GM21381 (cell line): Measurements from ENCODE around the gene ADAMTS7.
"Not testable (repeated sequence)": the region's sequence is repeated elsewhere in the genome, so short reads cannot be mapped to it uniquely, and the experiment has no call there.

Experiments used
- ATAC-seq: cut with Tn5 transposase; IDR thresholded peaks from one replicate; pipeline ENCODE4 v1.9.1; 2021; ENCODE audit warnings: mild to moderate bottlenecking, moderate library complexity; ENCODE audit not compliant: unreplicated experiment

The ADAMTS7 gene

DNA sequence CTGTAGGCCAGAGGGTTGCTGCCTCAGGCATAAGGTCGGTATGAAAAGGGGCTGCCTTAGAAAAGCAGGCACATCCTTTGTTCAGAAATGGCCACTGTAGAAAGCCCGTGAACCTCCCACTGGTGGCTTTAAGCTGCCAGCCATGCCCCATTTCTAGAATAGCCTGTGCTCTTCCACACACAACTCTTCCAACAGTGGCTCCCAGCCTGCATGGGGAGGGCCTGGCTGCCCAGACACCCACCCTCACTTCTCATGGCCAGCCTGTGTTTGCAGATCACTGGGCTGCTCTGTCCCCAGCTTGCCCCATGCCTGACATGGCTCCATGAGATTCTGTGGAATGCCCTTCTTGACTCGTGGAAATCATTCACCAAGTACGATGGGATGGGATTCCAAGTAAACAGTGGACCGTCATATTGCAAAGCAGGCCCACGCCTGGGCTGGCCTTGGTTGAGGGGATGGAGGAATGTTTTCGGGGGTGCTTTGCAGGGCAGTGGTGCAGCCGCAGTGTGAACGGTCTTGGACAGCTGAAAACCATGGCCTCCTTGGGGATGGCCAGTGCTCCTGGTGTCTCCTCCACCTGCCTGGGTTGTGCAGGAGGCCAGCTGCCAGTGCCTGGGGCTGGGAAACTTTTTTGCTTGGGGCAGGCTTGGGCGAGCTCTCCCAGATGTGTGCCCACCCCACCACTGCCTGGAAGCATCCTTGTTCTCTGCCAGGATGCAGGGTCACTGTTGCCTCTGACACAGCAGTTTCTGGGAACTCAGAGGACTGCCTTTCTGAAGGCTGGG is 57.3 kb downstream of the ADAMTS7 start:
- ATAC-seq = not testable (repeated sequence)

DNA sequence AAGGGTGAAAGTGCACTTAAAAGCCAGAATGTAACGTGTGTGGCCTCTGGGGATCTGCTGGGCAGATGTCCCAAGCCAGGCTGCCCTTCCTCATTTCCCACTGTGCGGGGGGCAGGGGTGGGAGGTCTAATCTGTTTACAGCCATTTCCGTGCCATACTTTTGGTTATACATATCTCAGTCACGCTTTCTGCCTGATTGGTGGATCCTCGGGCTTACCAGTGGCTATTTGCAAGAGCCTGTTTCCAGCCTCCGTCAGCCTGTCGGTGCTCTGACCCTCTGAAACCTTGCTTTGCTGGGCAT is 58.0 kb downstream of the ADAMTS7 start:
- ATAC-seq = not testable (repeated sequence)

DNA sequence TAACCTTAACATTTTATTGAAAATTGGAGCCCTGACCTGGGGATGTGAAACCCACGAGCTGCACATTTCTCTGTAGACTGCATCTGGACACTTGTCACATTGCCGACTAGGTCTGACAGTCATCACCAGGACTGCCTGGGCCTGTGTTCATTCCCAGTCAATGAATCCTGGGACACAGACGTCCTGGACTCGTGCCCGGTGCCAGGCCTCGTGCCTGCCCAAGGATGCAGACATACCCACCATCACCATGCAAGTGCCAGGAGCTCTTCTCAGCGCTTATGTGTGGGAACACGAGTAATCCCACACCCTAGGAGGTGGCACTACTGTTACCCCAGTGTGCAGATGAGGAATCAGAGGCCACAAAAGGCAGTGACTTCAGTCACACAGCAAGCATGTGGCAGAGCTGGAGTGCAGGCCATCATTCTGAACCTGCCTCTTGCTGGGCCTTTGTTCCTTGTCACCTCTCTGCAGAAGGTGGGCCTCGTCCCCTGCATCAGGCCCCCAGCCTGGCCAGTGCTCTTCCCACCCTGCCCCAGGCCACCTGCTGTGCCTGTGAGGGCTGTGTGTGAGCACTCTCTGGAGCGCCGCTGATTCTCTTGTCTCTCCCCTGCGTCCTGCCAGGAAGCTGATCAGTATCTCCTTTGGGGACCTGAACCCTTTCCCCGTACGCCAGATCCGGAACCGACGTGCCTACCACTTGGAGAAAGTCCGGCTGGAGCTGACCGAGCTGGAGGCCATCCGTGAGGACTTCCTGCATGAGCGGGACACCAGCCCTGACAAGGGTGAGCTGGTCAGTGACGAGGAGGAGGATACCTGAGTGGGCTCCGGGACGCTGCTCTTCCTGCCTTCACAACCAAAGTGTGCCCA is 58.5 kb downstream of the ADAMTS7 start:
- no peak for ATAC-seq

DNA sequence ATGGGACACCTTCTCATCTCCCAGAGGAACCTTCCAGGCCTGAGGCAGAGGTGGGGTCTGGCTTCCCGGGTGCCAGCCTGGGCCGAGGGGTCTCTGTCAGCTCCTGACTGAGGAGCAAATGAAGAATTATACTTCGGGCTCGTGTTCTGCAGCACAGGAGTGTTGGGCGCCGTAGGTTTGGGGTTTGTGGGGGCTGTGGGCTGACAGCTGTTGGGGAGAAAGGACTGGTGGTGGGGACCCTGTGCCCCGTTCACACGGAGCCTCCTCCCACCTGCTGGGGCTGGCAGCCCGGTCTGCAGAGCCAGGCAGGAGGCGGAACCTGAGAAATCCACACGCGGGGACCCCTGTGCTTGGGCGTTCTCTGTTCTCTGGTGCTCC is 59.7 kb downstream of the ADAMTS7 start:
- ATAC-seq = no peak

DNA sequence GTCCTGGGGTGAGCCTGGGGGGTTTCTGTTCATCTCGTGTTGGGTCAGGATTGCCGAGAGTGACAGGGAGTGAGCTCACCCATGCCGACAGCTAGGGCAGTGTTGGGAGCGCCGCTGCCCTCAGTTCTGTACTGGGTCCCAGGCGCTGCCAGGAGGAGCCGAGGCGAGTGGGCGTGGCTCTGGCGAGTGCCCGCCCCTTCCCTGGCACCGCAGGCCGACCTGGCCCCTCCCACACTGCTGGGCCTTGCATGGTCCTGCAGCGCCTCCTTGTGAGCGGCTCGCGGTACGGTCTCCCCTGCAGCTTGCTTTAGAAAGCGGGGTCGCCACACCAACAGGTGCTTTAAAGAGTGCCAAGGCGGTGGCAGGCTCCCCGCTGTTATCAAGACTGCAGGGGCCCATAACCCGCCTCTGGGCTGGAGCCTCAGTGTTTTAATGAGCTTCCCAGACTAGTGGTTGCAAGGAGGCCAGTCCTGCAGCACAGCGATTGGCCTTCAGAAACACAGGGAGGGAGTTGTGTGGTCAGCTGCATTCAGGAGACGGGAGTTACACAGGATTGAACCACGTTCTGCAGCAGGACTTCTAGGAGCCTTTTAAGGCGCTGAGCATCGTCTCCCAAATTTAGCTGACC is 60.2 kb downstream of the ADAMTS7 start:
- ATAC-seq = peak; percentile 93

DNA sequence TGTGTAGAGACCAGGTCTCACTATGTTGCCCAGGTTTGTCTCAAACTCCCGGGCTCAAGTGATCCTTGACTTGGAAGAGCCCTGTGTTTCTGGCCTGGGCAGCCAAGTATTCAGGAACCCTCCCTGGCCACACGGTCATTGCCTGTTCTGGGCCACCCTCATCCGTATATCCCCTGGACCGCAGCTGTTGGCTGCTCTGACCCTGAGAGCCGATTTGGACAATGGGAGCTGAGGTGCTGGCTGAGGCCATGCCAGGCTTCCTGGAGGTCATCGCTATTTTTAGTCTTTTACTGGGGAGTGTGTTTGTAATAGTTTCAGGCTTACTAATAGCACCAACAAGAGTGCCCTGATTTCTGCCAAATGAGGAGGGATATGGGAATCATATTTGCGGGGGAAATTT is 60.7 kb downstream of the ADAMTS7 start:
- no peak for ATAC-seq

DNA sequence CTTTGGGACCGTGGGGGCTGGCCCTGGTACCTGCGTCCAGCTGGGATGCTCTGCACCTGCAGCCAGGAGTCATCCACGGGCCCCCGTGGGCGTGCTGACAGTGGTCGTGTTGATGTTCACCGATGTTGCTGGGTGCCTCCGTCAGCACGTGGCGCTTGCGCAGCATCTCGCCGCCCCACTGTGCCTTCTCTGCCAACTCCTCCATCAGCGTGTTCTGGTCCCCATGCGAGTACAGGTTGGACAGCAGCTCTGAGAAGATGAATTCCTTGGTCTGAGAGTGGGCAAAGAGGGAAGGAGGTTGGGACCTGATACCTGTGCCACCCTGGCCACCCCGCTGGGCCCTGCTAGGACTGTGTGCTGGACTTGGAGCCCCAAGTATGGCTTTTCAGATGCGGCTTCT is 61.4 kb downstream of the ADAMTS7 start:
- no peak for ATAC-seq

DNA sequence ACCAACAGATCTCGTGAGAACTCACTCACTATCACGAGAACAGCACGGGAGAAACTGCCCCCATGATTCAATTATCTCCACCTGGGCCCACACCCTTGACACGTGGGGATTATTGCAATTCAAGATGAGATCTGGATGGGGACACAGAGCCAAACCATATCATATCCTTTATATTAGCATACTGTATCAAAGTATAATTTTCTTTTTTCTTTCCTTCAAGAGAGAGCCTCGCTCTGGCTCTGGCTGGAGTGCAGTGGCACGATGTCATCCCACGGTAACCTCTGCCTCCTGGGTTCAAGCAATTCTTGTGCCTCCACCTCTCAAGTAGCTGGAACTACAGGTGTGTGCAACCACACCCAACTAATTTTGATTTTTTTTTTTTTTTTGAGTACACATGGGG is 63.4 kb downstream of the ADAMTS7 start:
- ATAC-seq = not testable (repeated sequence)

DNA sequence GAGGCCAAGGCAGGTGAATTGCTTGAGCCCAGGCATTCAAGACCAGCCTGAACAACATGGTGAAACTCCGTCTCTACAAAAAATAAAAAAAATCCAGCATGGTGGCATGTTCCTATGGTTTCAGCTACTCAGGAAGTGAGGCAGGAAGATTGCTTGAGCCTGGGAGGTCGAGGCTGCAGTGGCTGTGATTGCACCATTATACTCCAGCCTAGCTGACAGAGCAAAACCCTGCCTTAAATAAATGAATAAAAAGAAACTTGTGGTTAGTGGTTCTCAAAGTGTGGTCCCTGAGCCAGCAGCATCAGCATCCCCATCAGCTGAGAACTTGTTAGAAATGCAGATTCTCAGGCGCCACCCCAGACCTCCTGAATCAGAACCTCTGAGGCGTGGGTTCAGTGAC is 69.6 kb downstream of the ADAMTS7 start:
- ATAC-seq = not testable (repeated sequence)

DNA sequence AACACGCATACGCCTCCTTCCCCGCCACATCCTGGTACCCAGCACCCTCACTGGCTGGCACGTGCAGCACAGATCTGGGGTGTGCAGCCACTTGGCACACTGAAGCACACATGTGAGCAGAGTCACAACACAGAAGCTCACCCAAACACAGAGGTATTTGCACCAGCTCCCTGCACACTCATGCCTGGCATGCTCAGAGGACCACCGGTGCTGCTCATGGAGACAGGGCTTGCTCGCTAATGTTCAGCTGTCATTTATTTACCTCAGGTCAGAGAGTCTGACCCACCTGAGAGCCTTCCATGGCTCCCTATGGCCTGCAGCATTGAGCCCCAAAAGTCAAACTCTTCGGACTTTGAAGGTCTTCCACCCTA is 70.4 kb downstream of the ADAMTS7 start:
- no peak for ATAC-seq

DNA sequence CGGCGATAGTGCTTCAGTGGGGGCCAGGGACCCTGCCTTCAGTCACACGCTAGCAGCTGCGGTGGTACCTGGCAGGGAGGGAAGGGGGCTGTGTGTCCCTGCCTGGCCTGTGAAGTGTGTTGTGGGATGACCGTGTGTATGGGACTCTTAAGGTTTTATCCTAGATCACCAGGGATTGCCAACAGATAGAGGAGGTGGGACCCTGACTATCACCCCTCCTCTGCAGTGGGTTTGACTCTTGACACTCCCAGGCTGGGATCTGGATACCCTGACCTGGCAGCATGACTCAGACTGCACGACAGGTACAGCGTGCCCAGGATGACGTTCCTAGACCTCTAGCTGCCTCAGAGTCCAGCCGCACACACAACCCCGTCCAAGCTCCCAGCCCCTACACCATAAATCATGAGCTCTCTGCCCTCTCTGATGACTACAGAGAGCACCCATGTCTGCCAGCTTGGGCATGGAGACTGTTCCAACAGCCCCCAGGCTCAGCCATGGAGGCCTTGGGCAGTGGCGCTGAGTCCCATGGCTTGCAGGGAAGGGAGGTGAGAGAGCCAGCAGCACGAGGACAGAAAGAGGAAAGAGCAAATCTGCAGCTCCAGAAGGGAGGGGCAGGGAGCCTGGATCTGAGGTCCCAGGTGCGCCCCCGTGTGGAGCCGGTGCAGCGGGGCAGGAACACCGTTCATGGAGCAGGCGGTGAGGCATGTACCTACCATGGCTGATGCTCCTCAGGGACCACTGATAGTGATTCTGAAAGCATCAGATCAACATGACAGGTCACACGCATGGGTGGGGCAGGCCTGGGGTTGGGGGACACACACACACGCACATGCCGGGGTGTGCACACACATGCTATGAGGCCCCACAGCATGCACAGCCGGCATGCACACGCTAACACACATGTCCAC is 71.0 kb downstream of the ADAMTS7 start:
- ATAC-seq = no peak

DNA sequence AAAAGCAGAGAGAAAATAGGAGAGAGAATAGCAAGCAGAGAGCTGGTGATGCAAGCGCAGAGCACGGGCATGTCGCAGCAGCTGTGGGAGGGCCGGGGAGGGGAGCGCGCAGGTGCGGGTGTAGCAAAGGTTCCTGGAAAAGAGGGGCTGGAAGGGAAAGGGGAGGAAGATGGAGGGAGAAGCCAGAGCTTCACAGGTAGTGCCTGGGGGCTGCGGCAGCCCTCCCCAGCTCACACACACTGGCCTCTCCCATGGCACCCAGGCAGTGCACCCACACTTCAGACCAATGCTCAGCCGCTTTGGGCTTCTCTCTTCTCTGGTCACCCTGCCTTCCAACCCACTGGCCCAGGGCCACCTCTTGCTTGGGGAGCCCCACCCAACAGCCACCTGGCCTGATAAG is 72.1 kb downstream of the ADAMTS7 start:
- no peak for ATAC-seq

DNA sequence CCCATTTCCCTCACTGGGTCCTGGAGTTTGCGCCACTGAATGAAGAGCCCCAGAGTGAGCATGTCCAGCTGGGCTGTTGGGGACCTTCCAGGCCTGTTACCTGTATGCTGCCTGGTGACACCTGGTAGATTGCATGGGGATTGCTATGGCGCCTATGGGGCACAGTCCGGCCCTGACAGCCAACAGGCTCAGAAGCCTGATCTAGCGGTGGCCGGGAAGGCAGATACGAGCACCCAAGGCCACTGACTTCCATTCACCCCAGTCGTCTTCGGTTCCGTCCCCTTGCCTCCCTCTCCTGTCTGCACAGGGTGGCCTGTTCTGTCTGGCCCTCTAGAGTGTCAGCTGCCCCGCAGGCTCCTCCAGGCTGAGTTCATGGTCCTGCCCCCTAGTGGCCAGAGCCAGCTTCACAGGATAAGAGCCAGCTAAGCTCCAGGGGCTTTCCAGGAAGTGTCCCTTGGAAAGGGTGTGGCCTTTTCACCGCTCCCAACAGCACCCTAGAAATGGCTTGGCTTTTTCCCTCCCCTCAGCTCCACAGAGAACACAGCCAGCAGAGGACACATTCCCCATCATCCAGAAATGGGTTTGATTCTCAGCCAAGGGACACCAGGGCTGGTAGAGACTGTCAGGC is 73.2 kb downstream of the ADAMTS7 start:
- ATAC-seq = not testable (repeated sequence)

DNA sequence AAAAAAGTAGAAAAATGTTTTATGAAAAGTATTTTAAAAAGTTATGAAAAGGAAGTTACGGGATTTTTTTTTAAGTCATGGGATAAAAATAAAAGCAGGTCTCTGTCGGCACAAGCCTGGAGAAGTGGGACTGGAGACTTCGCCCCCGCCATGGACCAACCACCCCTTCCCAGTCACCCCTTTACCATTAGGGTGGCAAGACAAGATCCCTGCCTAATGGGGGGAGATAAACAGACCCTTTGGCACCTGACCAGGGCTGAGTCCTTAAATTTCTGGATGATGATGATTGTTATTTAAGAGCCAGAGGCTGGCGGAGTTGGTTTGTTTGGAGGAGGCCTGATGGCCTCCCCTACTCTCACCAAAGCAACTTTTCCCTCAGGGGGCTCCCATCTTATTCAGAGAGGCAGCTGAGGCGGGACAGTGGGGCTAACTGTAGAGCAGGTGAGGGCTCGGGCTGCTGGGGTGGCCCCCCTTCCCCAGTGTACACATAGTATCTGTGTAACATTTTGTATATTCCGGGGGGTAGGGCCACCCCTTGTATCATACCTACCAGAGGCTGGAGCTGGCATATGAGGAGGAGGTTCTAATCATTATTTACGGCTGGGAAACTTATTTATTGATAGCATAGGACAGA is 74.0 kb downstream of the ADAMTS7 start:
- no peak for ATAC-seq

DNA sequence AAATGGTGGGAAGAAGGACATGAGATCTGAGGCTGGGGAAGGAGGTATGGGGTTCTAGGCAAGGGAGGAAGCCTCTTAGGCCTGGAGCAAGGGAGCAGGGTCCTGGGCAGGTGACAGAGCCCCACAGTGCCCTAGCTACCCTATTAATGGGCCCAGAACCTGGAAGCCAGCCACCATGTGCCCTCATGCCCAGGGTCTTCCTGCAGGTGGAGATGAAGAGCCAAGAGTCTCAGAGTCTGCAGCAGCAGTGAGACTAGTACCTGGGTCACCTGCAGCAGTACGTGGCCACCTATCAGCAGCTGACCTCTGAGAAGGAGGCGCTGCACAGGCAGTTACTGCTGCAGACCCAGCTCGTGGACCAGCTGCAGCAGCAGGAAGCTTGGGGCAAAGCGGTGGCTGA is 75.0 kb downstream of the ADAMTS7 start:
- not testable (repeated sequence) for ATAC-seq

DNA sequence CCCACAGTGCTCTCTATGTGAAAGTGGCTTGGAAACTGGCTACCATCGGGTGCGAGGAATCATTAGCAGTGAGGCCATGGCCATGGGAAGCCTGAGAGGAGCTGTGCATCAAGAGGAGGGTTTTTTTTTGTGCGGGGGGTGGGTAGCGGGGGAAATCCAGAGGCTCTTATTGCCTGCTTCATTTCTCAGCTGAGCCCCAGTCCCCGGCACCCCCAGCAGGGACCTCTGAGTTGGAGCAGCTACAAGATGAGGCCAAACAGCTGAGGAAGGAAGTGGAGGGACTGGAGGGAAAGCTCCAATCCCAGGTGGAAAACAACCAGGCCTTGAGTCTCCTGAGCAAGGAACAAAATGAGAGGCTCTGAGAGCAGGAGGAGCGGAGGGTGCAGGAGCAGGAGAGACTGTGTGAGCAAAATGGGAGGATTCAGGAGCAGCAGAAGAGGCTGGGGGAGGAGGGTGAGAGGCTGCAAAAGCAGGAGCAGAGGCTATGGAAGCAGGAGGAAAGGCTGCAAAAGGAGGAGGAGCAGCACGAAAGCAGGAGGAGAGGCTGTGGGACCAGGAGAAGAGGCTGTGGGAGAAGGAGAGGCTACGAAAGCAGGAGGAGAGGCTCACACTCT is 76.7 kb downstream of the ADAMTS7 start:
- no peak for ATAC-seq

DNA sequence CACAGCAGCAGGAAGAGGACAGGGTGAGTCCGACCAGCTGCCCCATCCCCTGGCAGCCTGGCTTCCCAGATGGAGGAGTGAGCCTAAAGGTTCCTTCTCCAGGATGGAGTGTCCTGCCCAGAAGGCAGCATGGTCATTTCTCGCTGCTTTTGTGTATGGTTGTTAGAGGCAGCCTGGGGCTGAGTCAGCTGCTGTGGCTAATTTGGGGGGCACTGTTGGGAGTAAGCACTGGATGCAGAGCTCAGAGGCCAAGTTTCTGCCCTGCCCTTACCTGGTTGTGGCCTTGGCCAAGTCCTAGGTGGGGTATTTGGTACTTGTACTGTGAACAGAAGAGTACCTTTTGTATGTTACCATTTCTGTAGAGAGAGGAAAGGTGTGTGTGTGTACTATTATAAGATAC is 78.6 kb downstream of the ADAMTS7 start:
- ATAC-seq = no peak

DNA sequence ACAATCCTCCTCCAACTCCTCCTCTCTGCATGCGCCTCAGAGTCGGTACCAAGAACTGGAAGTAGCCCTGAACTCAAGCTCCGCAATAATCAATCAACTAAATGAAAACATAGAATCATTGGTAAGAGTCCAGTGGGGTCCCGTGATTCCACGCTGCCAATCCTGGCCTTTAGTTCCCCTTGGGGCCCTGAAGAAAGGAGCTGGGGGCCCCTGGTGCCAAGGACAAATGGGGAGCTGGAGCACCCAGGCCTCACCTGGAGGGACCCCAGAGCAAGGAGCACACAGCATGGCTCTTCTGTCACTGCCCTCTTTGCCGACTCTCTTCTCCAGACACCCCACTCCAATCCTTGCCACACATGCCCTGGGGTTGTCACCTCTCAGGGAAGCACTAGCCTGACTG is 80.3 kb downstream of the ADAMTS7 start:
- no peak for ATAC-seq

DNA sequence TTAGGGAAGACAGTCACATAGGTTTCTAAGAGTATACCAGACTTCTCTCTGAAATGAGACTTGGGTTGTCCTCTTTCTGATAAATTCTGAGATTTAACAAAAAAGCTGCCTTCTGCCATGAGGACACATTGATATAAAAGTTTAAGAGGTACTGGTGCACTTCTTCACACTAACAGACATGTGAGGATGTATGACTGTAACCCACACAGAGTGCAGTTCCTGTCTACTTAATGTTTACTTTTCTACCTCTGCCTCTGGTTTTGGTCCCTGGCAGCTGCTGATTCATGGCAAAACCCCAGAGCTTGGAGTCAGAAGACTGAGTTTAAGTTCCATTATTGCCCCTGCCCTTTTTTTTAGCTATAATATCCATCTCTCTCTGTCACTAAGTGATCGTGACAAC is 82.8 kb downstream of the ADAMTS7 start:
- ATAC-seq = not testable (repeated sequence)

DNA sequence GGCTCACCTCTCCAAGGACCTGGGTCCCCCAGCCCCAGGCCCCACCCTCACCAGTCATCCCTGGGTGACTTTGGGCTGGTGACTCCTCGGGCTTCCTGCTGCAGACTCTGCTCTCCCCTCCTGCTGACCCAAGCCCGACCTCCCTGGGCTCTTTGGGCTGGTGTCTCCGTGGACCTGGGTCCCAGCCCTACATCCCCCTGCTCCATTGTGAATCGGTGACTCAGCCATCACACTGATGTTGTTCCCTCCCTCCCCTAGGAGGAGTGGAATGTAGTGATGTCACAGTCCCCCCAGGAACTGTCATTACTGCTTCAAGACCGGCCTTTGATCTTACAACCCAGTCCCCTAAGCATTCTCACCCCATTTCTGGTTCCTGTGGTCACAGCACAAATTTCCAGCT is 83.7 kb downstream of the ADAMTS7 start:
- ATAC-seq = no peak
